Glomerular visceral epithelial cell (primary cell): ENCODE measurements around the gene HACD4.
"Not testable (repeated sequence)": the region's sequence is repeated elsewhere in the genome, so short reads cannot be mapped to it uniquely, and the experiment has no call there.

Experiments used
- DNase-seq: peaks from one replicate; pipeline ENCODE4 v3.0.0-alpha.2; 2016; ENCODE audit errors: extremely low spot score

Gene HACD4

GRCh38 chr9:21016701-21017491, 14.5 kb downstream of the HACD4 start:
- peak; percentile 24 for DNase-seq

DNA sequence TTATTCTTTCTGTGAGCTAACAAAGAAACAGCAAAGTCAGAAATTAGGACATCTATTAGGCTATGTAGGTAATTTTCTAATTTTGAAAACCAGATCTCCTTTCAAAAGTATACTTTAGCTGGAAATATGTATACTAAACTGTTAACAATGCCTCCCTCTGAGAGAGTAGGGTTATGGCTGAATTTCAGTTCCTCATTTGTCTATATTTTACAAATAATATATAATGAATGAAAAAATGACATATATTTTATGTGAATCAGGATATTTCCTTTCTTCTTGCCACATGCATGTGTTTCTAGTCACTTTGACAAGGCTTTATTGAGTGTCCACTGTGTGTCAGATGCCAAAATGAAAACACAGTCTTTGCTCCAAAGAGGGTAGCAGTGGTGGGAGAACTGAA, 15.4 kb downstream of the HACD4 start:
- DNase-seq = no peak

GRCh38 chr9:21015129-21015815, 16.2 kb downstream of the HACD4 start:
- DNase-seq = no peak

- DNase-seq = no peak
Observed at GRCh38 chr9:21002040-21002439, 29.4 kb downstream of the HACD4 start.

DNA sequence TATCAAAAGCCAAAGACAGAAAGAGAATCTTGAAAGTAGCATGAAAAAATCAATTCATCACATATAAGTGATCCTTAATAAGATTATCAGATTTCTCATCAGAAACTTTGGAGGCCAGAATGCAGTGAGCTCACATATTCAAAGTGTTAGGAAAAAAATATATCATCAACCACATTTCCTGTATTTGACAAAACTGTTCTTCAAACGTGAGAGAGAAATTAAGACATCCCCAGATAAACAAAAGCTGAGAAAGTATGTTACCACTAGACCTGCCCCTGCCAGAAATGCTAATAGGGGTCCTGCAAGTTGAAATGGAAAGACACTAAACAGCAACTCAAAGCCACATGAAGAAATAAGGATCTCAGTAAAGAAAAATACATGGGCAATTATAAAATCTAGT, 29.9 kb downstream of the HACD4 start:
- no peak for DNase-seq

GRCh38 chr9:20997503-20998076, 33.9 kb downstream of the HACD4 start:
- no peak for DNase-seq

DNA sequence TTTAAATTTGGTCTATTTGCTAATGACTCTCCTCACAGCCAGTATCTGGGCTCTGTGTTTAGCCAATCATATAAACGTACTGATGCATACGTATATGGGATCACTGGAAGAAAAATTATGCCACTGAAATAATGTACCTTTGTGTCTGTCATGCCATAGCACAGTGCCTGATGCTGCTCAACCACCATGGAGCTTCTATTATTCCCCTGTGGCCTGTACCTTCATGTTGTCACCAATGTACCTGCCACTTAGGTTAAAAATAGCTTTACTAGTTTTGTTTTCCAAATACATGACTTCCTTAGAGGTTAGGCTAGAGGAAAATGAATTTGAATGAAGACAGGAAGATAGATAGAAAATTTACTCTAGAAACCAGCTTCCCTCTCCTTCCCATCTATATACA, 34.6 kb downstream of the HACD4 start:
- DNase-seq = no peak

DNA sequence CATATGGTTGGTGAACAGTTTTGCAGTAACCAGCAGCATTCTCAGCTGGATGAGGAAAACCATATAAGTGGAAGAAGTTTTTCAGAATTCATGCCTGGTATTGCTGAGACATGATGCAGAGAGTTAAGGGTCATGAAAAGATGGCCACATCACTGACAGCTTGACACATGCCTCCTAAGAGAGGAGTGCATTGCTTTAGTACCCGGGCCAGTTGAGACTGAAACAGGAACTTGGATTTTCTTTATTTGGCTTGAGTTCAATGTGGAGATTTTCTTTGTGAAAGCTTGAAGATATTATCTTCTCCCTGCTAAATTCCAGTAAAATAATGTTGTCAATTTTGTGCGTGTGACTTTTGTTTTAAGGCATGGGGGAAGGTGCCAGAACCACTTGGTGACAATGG, 35.8 kb downstream of the HACD4 start:
- DNase-seq = no peak

GRCh38 chr9:20994486-20994885, 37.0 kb downstream of the HACD4 start:
- DNase-seq = no peak

DNA sequence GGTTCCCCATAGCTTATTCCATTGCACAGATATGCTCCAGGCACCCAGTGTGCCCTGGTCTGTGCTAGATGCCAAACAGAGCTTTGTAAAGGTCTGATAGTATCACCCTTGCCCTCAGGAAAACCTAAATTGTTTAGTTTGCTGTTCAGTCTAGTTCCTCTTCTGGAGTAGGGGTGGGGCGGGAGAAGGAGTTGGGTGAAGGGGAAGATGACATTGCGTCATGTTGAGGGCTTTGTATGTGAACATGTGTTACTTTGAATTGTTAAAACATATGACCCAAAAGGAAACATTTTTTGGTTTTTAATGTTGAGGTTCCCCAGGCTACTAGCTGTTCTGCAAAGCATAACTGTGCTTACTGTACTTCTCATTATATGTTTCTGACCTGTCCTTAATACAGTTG, 40.6 kb downstream of the HACD4 start:
- no peak for DNase-seq

- no peak for DNase-seq
Observed at GRCh38 chr9:20989923-20990341, 41.5 kb downstream of the HACD4 start.

GRCh38 chr9:20988671-20989315, 42.6 kb downstream of the HACD4 start:
- DNase-seq = no peak

- DNase-seq = no peak
Observed at GRCh38 chr9:20988061-20988460, 43.4 kb downstream of the HACD4 start.

- DNase-seq = no peak
Observed at GRCh38 chr9:20987521-20987920, 43.9 kb downstream of the HACD4 start.

DNA sequence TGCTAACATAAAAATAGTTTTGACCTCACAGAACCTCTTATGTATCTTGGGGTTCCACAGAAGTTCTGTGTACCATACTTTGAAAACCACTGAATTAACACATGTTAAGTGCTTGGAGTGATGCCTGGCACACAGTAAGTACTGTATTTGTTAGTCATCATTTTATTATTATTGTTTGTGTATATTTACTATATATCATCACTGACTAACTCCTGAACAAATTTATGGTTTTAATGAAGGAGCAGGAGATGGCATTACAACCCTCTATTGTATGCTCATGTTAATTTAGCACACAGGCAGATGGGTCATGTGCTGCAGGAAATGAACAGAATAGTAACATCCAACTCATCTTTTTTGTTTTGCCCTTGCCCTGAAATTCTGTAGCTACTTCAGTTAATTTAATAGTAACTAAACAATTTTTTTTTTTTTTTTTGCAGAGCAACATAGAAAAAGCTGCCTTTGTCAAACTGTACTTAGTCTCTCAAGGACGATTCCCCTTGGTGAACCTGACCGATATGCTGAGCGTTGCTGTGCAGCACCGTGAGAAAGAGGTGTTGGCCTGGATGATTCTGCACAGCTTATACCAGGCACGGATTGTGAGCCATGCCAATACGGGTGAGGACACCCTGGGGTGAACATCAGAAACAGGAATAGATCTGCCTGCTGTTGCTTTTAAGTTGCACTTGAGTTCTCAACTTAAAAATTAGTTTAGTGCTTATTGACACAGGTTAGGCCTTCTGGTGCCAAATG, 45.4 kb downstream of the HACD4 start:
- DNase-seq = no peak

GRCh38 chr9:20984506-20984905, 46.9 kb downstream of the HACD4 start:
- DNase-seq = no peak

DNA sequence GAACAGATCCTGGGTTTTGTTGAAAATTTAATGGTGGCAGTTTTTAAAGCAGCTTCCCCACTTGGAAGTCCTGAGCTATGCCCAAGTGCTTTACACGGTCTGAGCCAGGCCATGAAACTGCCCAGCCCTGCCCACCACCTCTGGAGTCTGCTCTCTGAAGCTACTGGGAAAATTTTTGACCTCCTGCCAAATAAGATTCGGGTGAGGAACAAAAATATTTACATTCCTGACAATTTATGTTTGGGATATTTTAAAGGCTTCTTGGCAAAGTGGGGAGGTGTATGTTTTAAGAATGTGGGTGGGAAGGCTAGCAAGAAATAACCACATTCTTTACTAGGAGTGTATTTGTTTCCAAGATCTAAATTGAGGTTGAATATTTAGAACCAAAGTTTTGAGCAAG, 50.0 kb downstream of the HACD4 start:
- peak; percentile 71 for DNase-seq

GRCh38 chr9:20980832-20981455, 50.5 kb downstream of the HACD4 start:
- peak; percentile 82 for DNase-seq

GRCh38 chr9:20978249-20978648, 53.2 kb downstream of the HACD4 start:
- DNase-seq = no peak

GRCh38 chr9:20974191-20974938, 57.1 kb downstream of the HACD4 start:
- DNase-seq = not testable (repeated sequence)
